Parathyroid adenoma (tissue), 2 donors: ENCODE results near the gene RGS10.

ENCODE experiments used
- H2AFZ ChIP-seq: fragments of 300-600 bp; sonication (generic); one replicate; pipeline ENCODE4 v1.7.0; 2017; ENCODE audit warnings: antibody characterized with exemption, mild to moderate bottlenecking
- H3K27ac ChIP-seq: fragments of 300-600 bp; sonication (generic); one replicate; pipeline ENCODE4 v1.7.0; 2017
- H3K27me3 ChIP-seq: fragments of 300-600 bp; sonication (generic); one replicate; pipeline ENCODE4 v1.7.0; 2017; ENCODE audit warnings: low read length; ENCODE audit not compliant: control insufficient read depth, insufficient read depth
- H3K36me3 ChIP-seq: fragments of 300-600 bp; sonication (generic); one replicate; pipeline ENCODE4 v1.7.0; 2017; ENCODE audit warnings: low read length; ENCODE audit not compliant: control insufficient read depth, insufficient read depth
- H3K4me1 ChIP-seq: fragments of 300-600 bp; sonication (generic); one replicate; pipeline ENCODE4 v1.7.0; 2017; ENCODE audit warnings: control low read depth
- H3K4me2 ChIP-seq: fragments of 300-600 bp; sonication (generic); one replicate; pipeline ENCODE4 v1.7.0; 2017; ENCODE audit warnings: low read length
- H3K4me3 ChIP-seq: fragments of 300-600 bp; sonication (generic); one replicate; pipeline ENCODE4 v1.7.0; 2017; ENCODE audit warnings: low read depth, low read length
- H3K79me2 ChIP-seq: fragments of 300-600 bp; sonication (generic); one replicate; pipeline ENCODE4 v1.7.0; 2017; ENCODE audit warnings: control low read depth
- H3K9ac ChIP-seq: fragments of 300-600 bp; sonication (generic); one replicate; pipeline ENCODE4 v1.7.0; 2017; ENCODE audit warnings: mild to moderate bottlenecking
- H3K9me3 ChIP-seq: fragments of 300-600 bp; sonication (generic); one replicate; pipeline ENCODE4 v1.7.0; 2017; ENCODE audit warnings: low read length; ENCODE audit not compliant: control insufficient read depth
- CTCF ChIP-seq: fragments of 300-600 bp; sonication (generic); IDR thresholded peaks from one replicate; pipeline ENCODE4 v1.7.0; 2017; ENCODE audit warnings: antibody characterized with exemption, mild to moderate bottlenecking
- donor health status: primary hyperparathyroidism.

The RGS10 gene

GRCh38 chr10:119498889-119499676, 43.4 kb downstream of the RGS10 start:
- H3K4me1 ChIP-seq: no peaks in the 10 kb centered on the region
- H2AFZ ChIP-seq: no peak overlapping the region

GRCh38 chr10:119497243-119497642, 45.3 kb downstream of the RGS10 start:
- Histone ChIP-seq H3K9ac (no peak overlapping the region), H3K4me1 (no peaks in the 10 kb centered on the region), H3K27ac (no peak overlapping the region), H3K79me2 (no peaks in the 10 kb centered on the region), H2AFZ (no peak overlapping the region), H3K4me3 (no peak overlapping the region), H3K36me3 (no peaks in the 10 kb centered on the region), H3K27me3 (no peaks in the 10 kb centered on the region), H3K4me2 (no peak overlapping the region), H3K9me3 (no peaks in the 10 kb centered on the region)
- TF ChIP-seq CTCF: no peak

More at GRCh38 chr10:119498889-119499676, 43.4 kb downstream of the RGS10 start:
- Histone ChIP-seq H3K27ac (no peak overlapping the region), H3K9me3 (no peaks in the 10 kb centered on the region), H3K27me3 (no peaks in the 10 kb centered on the region), H3K9ac (no peak overlapping the region), H3K4me2 (no peak overlapping the region), H3K4me3 (no peak overlapping the region), H3K79me2 (no peaks in the 10 kb centered on the region), H3K36me3 (no peaks in the 10 kb centered on the region)
- no peak for TF ChIP-seq CTCF

DNA sequence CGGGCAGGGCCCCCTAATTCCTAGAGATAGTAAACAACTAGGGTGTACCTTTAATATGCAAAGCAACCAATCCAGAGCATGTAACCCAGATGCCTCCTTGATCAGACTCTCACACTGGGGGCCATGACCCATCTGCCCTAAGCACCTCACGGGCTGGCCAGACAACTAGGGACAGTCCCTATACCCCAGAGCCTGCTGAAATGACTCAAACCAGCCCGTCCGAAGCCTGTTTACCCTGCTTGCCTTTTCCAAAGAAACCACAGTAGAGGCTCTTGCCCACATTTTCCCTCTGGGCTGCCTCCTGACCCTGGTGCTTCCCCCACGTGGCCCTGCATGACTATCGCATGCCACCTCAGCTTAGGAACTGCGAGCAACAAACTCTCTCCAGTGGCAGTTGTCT, 46.2 kb downstream of the RGS10 start:
- Histone ChIP-seq H3K79me2 (no peaks in the 10 kb centered on the region), H3K4me3 (no peak overlapping the region), H3K4me2 (no peak overlapping the region), H3K27me3 (no peaks in the 10 kb centered on the region), H3K36me3 (no peaks in the 10 kb centered on the region), H3K4me1 (no peaks in the 10 kb centered on the region), H3K9me3 (no peaks in the 10 kb centered on the region), H3K9ac (no peak overlapping the region), H3K27ac (no peak overlapping the region), H2AFZ (no peak overlapping the region)
- TF ChIP-seq CTCF: no peak

DNA sequence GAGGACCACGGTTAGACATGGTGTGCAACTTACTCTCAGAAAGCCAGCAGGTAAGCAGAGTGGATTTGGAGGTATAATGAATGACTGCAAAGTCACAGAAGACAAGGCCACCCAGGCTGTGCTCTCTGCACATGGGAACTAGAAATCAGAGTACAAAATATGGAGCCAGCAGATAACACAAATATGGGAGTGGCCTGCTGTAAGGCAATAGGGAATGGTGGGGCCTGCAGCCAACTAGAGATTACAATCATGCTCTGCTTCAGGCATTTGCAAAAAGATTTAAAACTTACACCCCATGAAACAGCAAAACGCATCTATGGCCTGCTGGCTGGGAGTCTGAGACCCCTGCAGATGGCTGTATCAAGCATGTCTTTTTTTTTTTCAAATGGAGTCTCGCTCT, 47.0 kb downstream of the RGS10 start:
- H3K79me2 ChIP-seq: no peaks in the 10 kb centered on the region
- H3K4me2 ChIP-seq: no peak overlapping the region
- no peak overlapping the region for H3K27ac ChIP-seq
- no peaks in the 10 kb centered on the region for H3K27me3 ChIP-seq
- H2AFZ ChIP-seq: no peak overlapping the region
- no peak overlapping the region for H3K9ac ChIP-seq
- no peaks in the 10 kb centered on the region for H3K9me3 ChIP-seq
- H3K4me3 ChIP-seq: no peak overlapping the region
- no peak for TF ChIP-seq CTCF
- H3K36me3 ChIP-seq: no peaks in the 10 kb centered on the region
- H3K4me1 ChIP-seq: no peaks in the 10 kb centered on the region

GRCh38 chr10:119495021-119495505, 47.5 kb downstream of the RGS10 start:
- H3K4me3 ChIP-seq: no peak overlapping the region
- no peaks in the 10 kb centered on the region for H3K9me3 ChIP-seq
- H3K36me3 ChIP-seq: no peaks in the 10 kb centered on the region
- no peaks in the 10 kb centered on the region for H3K4me1 ChIP-seq
- H2AFZ ChIP-seq: no peak overlapping the region
- H3K4me2 ChIP-seq: no peak overlapping the region
- H3K27me3 ChIP-seq: no peaks in the 10 kb centered on the region
- H3K27ac ChIP-seq: no peak overlapping the region
- TF ChIP-seq CTCF: no peak
- H3K9ac ChIP-seq: no peak overlapping the region
- H3K79me2 ChIP-seq: no peaks in the 10 kb centered on the region
